Measurements from ENCODE around the gene MTCL1.

The MTCL1 gene

GRCh38 chr18:8847066-8847755, 141.9 kb downstream of the MTCL1 start:
- Histone ChIP-seq H4K20me1 (ENCODE audit: insufficient read depth, low read length) (no peaks in the 10 kb centered on the region), H3K9ac (ENCODE audit: low read length) (no peak overlapping the region), H3F3A (ENCODE audit: insufficient read depth, low read length) (no peaks in the 10 kb centered on the region), H3K4me1 (ENCODE audit: insufficient read depth, low read length, severe bottlenecking) (no peaks in the 10 kb centered on the region), H3K36me3 (ENCODE audit: insufficient read depth, low read length) (no peaks in the 10 kb centered on the region), H3K79me2 (ENCODE audit: insufficient read depth, low read length) (no peaks in the 10 kb centered on the region), H3K9me3 (ENCODE audit: low read length) (no peaks in the 10 kb centered on the region), H2AFZ (ENCODE audit: low read length) (no peak overlapping the region), H3K27ac (ENCODE audit: low read depth, low read length, poor library complexity, severe bottlenecking) (no peak overlapping the region), H3K27me3 (ENCODE audit: insufficient read depth, low read length) (peaks cover 12% of the 10 kb centered on the region; the same call in 1 of the 2 replicates), H3K4me2 (ENCODE audit: low read length) (no peak overlapping the region), H3K4me3 (ENCODE audit: low read depth, low read length, poor library complexity, severe bottlenecking) (no peak overlapping the region), H3K9me2 (ENCODE audit: low read depth, low read length) (no peaks in the 10 kb centered on the region)
- TF ChIP-seq CTCF (IDR thresholded peaks at IDR 0.05; ENCODE audit: low read length), result no peak
- TF ChIP-seq EZH2 (IDR thresholded peaks at IDR 0.05; ENCODE audit: borderline replicate concordance, low read length), result no peak

GRCh38 chr18:8847900-8848299, 142.5 kb downstream of the MTCL1 start:
- Histone ChIP-seq H3K9ac (ENCODE audit: low read length) (no peak overlapping the region), H3F3A (ENCODE audit: insufficient read depth, low read length) (no peaks in the 10 kb centered on the region)
- no peak for TF ChIP-seq EZH2 (IDR thresholded peaks at IDR 0.05; ENCODE audit: borderline replicate concordance, low read length)

GRCh38 chr18:8848541-8848940, 143.2 kb downstream of the MTCL1 start:
- TF ChIP-seq CTCF (IDR thresholded peaks at IDR 0.05; ENCODE audit: low read length) (no peak), EZH2 (IDR thresholded peaks at IDR 0.05; ENCODE audit: borderline replicate concordance, low read length) (no peak)
- Histone ChIP-seq H3K4me1 (ENCODE audit: insufficient read depth, low read length, severe bottlenecking) (no peaks in the 10 kb centered on the region), H3K9me3 (ENCODE audit: low read length) (no peaks in the 10 kb centered on the region), H3K79me2 (ENCODE audit: insufficient read depth, low read length) (no peaks in the 10 kb centered on the region), H3K4me2 (ENCODE audit: low read length) (no peak overlapping the region), H4K20me1 (ENCODE audit: insufficient read depth, low read length) (no peaks in the 10 kb centered on the region), H3F3A (ENCODE audit: insufficient read depth, low read length) (no peaks in the 10 kb centered on the region), H3K9ac (ENCODE audit: low read length) (no peak overlapping the region), H3K4me3 (ENCODE audit: low read depth, low read length, poor library complexity, severe bottlenecking) (no peak overlapping the region), H3K27ac (ENCODE audit: low read depth, low read length, poor library complexity, severe bottlenecking) (no peak overlapping the region), H3K27me3 (ENCODE audit: insufficient read depth, low read length) (peaks cover 12% of the 10 kb centered on the region; the same call in 1 of the 2 replicates), H2AFZ (ENCODE audit: low read length) (no peak overlapping the region), H3K9me2 (ENCODE audit: low read depth, low read length) (no peaks in the 10 kb centered on the region), H3K36me3 (ENCODE audit: insufficient read depth, low read length) (no peaks in the 10 kb centered on the region)

More at GRCh38 chr18:8847900-8848299, 142.5 kb downstream of the MTCL1 start:
- Histone ChIP-seq H2AFZ (ENCODE audit: low read length) (no peak overlapping the region), H3K4me2 (ENCODE audit: low read length) (no peak overlapping the region), H4K20me1 (ENCODE audit: insufficient read depth, low read length) (no peaks in the 10 kb centered on the region), H3K4me3 (ENCODE audit: low read depth, low read length, poor library complexity, severe bottlenecking) (no peak overlapping the region), H3K79me2 (ENCODE audit: insufficient read depth, low read length) (no peaks in the 10 kb centered on the region), H3K27ac (ENCODE audit: low read depth, low read length, poor library complexity, severe bottlenecking) (no peak overlapping the region), H3K9me2 (ENCODE audit: low read depth, low read length) (no peaks in the 10 kb centered on the region), H3K4me1 (ENCODE audit: insufficient read depth, low read length, severe bottlenecking) (no peaks in the 10 kb centered on the region), H3K9me3 (ENCODE audit: low read length) (no peaks in the 10 kb centered on the region), H3K36me3 (ENCODE audit: insufficient read depth, low read length) (no peaks in the 10 kb centered on the region), H3K27me3 (ENCODE audit: insufficient read depth, low read length) (peaks cover 12% of the 10 kb centered on the region; the same call in 1 of the 2 replicates)

GRCh38 chr18:8849696-8850095, 144.3 kb downstream of the MTCL1 start:
- H3K27ac ChIP-seq (ENCODE audit: low read depth, low read length, poor library complexity, severe bottlenecking), result no peak overlapping the region
- TF ChIP-seq EZH2 (IDR thresholded peaks at IDR 0.05; ENCODE audit: borderline replicate concordance, low read length), result no peak
- TF ChIP-seq CTCF (IDR thresholded peaks at IDR 0.05; ENCODE audit: low read length), result no peak
- H3K36me3 ChIP-seq (ENCODE audit: insufficient read depth, low read length), result no peaks in the 10 kb centered on the region
- H2AFZ ChIP-seq (ENCODE audit: low read length), result no peak overlapping the region
- peaks cover under 1% of the 10 kb centered on the region for H3K4me1 ChIP-seq (ENCODE audit: insufficient read depth, low read length, severe bottlenecking)
- H3K9ac ChIP-seq (ENCODE audit: low read length), result no peak overlapping the region
- no peaks in the 10 kb centered on the region for H3K9me2 ChIP-seq (ENCODE audit: low read depth, low read length)
- no peak overlapping the region for H3K4me2 ChIP-seq (ENCODE audit: low read length)
- H3K4me3 ChIP-seq (ENCODE audit: low read depth, low read length, poor library complexity, severe bottlenecking), result no peak overlapping the region
- peaks cover 12% of the 10 kb centered on the region; the same call in 1 of the 2 replicates for H3K27me3 ChIP-seq (ENCODE audit: insufficient read depth, low read length)
- H4K20me1 ChIP-seq (ENCODE audit: insufficient read depth, low read length), result no peaks in the 10 kb centered on the region
- no peaks in the 10 kb centered on the region for H3F3A ChIP-seq (ENCODE audit: insufficient read depth, low read length)
- H3K79me2 ChIP-seq (ENCODE audit: insufficient read depth, low read length), result no peaks in the 10 kb centered on the region
- H3K9me3 ChIP-seq (ENCODE audit: low read length), result no peaks in the 10 kb centered on the region
